HuH-7.5 (cell line): ENCODE measurements around the gene NACA.

Source experiments
- DNase-seq: peaks from one replicate; pipeline ENCODE4 v3.0.0; 2011; ENCODE audit warnings: low spot score

The NACA gene

GRCh38 chr12:56687223-56688128 lies 37.6 kb downstream of the NACA start:
- no peak for DNase-seq

- DNase-seq: no peak
These were observed 40.2 kb downstream of the NACA start for GRCh38 chr12:56684745-56685359.

DNA sequence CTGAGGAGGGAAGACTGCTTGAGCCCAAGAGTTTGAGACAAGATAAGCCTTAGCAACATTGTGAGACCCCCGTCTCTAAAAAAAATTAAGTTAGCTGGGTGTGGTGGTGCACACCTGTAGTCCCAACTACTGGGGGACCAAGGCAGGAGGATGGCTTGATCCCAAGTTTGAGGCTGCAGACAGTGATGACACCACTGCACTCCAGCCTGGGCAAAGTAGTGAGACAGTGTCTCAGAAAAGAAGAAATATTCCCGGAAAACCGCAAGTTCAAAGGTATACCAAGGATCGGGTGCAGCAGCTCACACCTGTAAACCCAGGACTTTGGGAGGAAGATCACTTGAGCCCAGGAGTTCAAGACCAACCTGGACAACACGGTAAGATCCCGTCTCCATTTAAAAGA lies 42.8 kb downstream of the NACA start:
- no peak for DNase-seq

DNA sequence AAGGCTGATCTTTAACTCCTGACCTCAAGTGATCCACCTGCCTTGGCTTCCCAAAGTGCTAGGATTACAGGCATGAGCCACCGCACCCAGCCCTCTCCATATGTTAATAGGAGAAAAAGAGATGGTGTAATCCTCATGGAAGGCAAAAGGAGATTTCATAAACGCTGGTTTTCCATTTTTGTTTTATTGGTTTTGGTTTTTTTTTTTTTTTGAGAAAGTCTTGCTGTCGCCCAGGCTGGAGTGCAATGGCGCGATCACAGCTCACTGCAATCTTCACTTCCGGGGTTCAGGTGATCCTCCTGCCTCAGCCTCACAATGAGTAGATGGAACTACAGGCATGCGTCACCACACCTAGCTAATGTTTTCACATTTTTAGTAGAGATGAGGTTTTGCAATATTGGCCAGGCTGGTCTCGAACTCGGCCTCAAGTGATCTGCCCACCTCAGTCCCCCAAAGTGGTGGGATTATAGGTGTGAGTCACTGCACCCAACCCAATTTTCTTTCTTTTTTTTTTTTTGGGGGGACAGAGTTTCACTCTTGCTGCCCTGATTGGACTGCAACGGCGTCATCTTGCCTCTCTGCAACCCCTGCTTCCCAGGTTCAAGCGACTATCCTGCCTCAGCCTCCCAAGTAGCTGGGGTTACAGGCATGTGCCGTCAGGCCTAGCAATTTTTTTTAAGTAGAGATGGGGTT lies 45.1 kb downstream of the NACA start:
- DNase-seq: no peak

DNA sequence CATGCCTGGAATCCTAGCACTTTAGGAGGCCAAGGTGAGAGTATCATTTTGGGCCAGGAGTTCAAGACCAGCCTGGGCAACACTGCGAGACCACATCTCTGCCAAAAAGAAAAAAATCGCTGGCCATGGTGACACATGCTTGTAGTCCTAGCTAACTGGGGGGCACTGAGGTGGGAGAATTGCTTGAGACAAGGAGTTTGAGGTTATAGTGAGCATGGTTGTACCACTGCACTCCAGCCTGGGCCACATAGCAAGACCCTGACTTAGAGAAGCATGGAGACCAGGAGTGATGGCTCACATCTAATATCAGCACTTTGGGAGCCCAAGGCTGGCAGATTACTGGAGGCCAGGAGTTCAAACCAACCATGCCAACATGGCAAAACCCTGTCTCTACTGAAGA lies 46.2 kb downstream of the NACA start:
- DNase-seq: no peak

DNA sequence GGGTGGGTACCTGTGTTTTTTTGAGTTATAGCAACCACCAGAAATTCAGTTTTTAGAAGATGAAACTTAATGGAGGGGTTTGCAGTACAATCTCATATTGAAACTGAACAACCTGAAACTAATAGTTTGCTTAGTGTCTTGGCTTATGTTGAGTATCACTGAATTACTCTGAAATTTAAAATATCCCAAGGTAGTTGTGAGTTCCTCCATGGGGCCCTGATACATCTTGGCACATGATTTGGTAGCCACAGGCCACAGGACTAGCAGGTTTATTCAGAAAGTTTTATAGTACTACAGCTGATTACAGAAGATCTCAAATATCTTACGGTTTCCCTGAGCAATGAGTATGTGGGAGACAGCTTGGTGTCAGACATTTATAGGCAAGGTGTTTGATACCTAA lies 47.4 kb downstream of the NACA start:
- no peak for DNase-seq

DNA sequence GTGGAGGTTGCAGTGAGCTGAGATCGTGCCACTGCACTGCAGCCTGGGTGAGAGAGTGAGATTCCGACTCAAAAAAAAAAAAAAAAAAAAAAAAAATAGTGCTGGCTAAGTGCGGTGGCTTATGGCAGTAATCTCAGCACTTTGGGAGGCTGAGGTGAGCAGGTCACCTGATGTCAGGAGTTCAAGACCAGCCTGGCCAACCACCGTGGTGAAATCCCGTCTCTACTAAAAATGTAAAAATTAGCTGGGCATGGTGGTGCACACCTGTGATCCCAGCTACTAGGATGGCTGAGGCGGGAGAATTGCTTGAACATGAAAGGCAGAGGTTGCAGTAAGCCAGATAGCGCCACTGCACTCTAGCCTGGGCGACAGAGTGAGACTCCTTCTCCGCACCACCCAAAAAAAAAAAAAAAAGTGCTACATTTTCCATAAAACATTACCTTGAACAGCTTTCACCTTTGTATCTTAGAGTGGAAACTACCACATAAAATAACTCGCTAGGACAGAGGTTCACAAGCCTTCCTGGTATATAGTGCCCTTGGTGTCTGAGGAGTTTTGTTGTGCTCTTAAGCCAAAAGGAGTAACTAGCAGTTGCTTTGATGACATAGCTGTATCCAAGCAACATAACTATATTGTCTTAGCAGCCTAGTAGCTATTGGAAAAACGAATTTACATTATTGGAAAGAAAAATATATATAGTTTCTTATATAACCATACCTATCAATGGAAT lies 48.1 kb downstream of the NACA start:
- DNase-seq: no peak

- no peak for DNase-seq
These were observed 53.5 kb downstream of the NACA start for GRCh38 chr12:56671608-56672007.

DNA sequence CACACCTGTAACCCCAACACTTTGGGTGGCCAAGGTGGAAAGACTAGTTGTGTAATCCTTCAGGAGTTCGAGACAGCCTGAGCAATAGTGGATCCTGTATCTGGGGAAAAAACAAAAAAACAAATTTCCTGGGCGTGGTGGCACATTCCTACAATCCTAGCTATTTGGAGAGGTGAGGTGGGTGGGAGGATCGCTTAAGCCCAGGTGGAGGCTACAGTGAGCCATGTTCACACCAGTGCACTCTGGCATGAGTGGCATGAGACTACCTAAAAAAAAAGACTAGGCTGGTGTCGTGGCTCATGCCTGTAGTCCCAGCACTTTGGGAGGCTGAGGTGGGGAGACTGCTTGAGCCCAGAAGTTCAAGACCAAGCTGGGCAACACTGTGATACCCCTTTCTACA lies 54.3 kb downstream of the NACA start:
- no peak for DNase-seq

DNA sequence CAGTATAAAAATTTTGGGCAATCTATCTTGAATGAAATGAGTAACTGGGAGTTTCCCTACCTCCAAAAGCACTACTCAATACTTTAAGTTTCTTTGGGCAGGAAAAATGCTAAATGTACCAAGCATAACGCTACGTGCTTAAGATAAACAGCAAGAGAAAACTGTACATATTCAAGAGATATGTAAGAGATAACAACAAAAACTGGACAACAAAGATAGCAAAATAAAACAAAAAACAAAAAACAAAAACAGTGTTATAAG lies 57.0 kb downstream of the NACA start:
- DNase-seq: no peak
